ENCODE results near the gene AVPI1. TPM values are rescaled to one million over a fixed set of nuclear protein-coding genes. Genes with fewer than 3 reads are reported as not detected.
A peak's percentile ranks its signal among the peaks of the same experiment; 100 is the strongest.

Gene AVPI1
- total RNA-seq, 1 donor from 2014 or later: 2.4 TPM

GRCh38 chr10:97711640-97712572, 24.9 kb upstream of the AVPI1 start:
- peak overlapping the region; percentile 78 for H3K4me3 Mint-ChIP-seq
- peaks cover 41% of the 10 kb centered on the region for H3K4me1 Mint-ChIP-seq
- no peaks in the 10 kb centered on the region for H3K36me3 Mint-ChIP-seq (ENCODE audit: low read depth)
- no peaks in the 10 kb centered on the region for H3K9me3 Mint-ChIP-seq
- peaks cover 6% of the 10 kb centered on the region for H3K27me3 Mint-ChIP-seq (ENCODE audit: low read depth)
- DNase-seq (ENCODE audit: low read depth, low spot score): no peak
- H3K27ac Mint-ChIP-seq (ENCODE audit: unreplicated experiment): no peak overlapping the region
- TF ChIP-seq CTCF (conservative IDR thresholded peaks at IDR 0.05): no peak

GRCh38 chr10:97708976-97709946, 22.2 kb upstream of the AVPI1 start:
- Mint-ChIP-seq H3K9me3 (no peaks in the 10 kb centered on the region), H3K27ac (ENCODE audit: unreplicated experiment) (no peak overlapping the region), H3K27me3 (ENCODE audit: low read depth) (peaks cover 2% of the 10 kb centered on the region), H3K36me3 (ENCODE audit: low read depth) (no peaks in the 10 kb centered on the region), H3K4me3 (peak overlapping the region; percentile 58), H3K4me1 (peaks cover 21% of the 10 kb centered on the region)
- DNase-seq (ENCODE audit: low read depth, low spot score): peak; percentile 62
- TF ChIP-seq CTCF (conservative IDR thresholded peaks at IDR 0.05): peak; percentile 71

GRCh38 chr10:97708167-97708566, 21.1 kb upstream of the AVPI1 start:
- Mint-ChIP-seq H3K4me3 (no peak overlapping the region), H3K27ac (ENCODE audit: unreplicated experiment) (no peak overlapping the region), H3K36me3 (ENCODE audit: low read depth) (no peaks in the 10 kb centered on the region), H3K4me1 (peaks cover 16% of the 10 kb centered on the region), H3K9me3 (no peaks in the 10 kb centered on the region), H3K27me3 (ENCODE audit: low read depth) (peaks cover 2% of the 10 kb centered on the region)
- TF ChIP-seq CTCF (conservative IDR thresholded peaks at IDR 0.05): no peak
- no peak for DNase-seq (ENCODE audit: low read depth, low spot score)

GRCh38 chr10:97707134-97707861, 20.3 kb upstream of the AVPI1 start:
- Mint-ChIP-seq H3K9me3 (no peaks in the 10 kb centered on the region), H3K4me1 (peaks cover 11% of the 10 kb centered on the region), H3K27ac (ENCODE audit: unreplicated experiment) (no peak overlapping the region), H3K27me3 (ENCODE audit: low read depth) (no peaks in the 10 kb centered on the region), H3K36me3 (ENCODE audit: low read depth) (no peaks in the 10 kb centered on the region), H3K4me3 (no peak overlapping the region)
- no peak for TF ChIP-seq CTCF (conservative IDR thresholded peaks at IDR 0.05)
- DNase-seq (ENCODE audit: low read depth, low spot score): no peak

Data from neural crest cell (in vitro differentiated cells).